ENCODE measurements around the gene BCL2L12. TPM values are rescaled to one million over a fixed set of nuclear protein-coding genes. Genes with fewer than 3 reads are reported as not detected.

The BCL2L12 gene
- total RNA-seq, 1 donor from 2014 or later: 31.5 TPM

DNA sequence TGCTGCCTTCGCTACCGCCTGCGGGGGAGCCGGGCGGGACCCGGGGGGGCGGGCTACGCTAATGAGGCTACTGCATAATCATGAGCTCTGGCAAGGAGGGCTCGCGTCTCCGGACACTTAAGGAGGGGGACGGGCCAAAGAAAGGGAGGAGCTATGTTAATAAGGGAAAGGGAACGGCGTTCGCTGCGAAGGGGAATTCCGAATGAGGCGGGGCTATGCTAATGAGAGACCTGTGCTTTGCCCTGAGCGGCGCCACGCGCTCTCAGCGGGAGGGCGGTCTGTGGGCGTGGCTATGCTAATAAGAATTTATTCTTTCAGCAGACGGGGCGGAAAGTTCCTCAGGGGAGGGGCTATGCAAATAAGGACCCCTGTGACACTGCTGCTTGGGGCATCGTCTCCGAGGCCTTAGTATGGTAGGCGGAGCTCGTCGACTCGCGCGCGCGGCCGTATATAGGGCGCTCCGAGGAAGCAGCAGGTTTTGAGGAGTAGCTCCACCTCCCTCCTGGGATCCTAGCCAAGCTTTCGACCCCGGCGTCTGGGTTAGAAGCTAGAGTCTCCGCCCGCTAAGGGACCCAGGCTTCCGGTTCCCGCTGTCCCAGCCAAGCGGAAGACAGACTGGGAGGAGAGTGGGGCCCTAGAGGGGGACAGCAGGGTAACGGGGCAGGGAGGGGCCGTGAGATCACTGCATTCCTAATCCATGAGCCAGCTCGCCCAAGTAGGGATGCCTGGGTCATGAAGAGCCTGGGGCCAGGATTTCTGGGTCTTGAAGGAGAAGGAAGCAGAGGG is 25.4 kb upstream of the BCL2L12 start, which contains the start of gene RRAS:
TSS of gene RRAS (minus strand) at position 31 of the 786 bp plus-strand sequence. CDS start 45 bp downstream, outside the sequence.
- TF ChIP-seq, protein P1, sequence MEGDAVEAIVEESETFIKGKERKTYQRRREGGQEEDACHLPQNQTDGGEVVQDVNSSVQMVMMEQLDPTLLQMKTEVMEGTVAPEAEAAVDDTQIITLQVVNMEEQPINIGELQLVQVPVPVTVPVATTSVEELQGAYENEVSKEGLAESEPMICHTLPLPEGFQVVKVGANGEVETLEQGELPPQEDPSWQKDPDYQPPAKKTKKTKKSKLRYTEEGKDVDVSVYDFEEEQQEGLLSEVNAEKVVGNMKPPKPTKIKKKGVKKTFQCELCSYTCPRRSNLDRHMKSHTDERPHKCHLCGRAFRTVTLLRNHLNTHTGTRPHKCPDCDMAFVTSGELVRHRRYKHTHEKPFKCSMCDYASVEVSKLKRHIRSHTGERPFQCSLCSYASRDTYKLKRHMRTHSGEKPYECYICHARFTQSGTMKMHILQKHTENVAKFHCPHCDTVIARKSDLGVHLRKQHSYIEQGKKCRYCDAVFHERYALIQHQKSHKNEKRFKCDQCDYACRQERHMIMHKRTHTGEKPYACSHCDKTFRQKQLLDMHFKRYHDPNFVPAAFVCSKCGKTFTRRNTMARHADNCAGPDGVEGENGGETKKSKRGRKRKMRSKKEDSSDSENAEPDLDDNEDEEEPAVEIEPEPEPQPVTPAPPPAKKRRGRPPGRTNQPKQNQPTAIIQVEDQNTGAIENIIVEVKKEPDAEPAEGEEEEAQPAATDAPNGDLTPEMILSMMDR (IDR thresholded peaks at IDR 0.05; ENCODE audit: insufficient read depth, low read depth, low read length): no peak
- TF ChIP-seq EZH2 (IDR thresholded peaks at IDR 0.05; ENCODE audit: insufficient read depth, low read length): no peak
- FAIRE-seq (peak; percentile 80), DNase-seq (ENCODE audit: low read depth) (peak; percentile 99)
- Histone ChIP-seq H3K27me3 (ENCODE audit: insufficient read depth, low read length) (no peaks in the 10 kb centered on the region), H2AFZ (ENCODE audit: low read depth, low read length) (no peak within 1 kb of the TSS), H3K9ac (ENCODE audit: low read length) (peak within 1 kb of the TSS; percentile 100), H3K4me3 (ENCODE audit: insufficient read depth, low read depth, low read length) (peak within 1 kb of the TSS; percentile 79), H3K4me1 (ENCODE audit: insufficient read depth, low read length) (peaks cover 40% of the 10 kb centered on the region), H3K4me2 (ENCODE audit: low read length) (peak within 1 kb of the TSS; percentile 96), H3K79me2 (ENCODE audit: insufficient read depth, low read length) (peaks cover 42% of the 10 kb centered on the region), H3K27ac (ENCODE audit: low read depth, low read length) (peak within 1 kb of the TSS; percentile 99), H4K20me1 (ENCODE audit: insufficient read depth, low read length) (peaks cover 21% of the 10 kb centered on the region), H3K36me3 (ENCODE audit: insufficient read depth, low read length) (no peaks in the 10 kb centered on the region), H3K9me3 (ENCODE audit: insufficient read depth, low read depth, low read length) (no peaks in the 10 kb centered on the region)
- Mint-ChIP-seq H3K4me1 (ENCODE audit: low read depth, unreplicated experiment) (peaks cover 32% of the 10 kb centered on the region), H3K27ac (ENCODE audit: unreplicated experiment) (peak within 1 kb of the TSS; percentile 100), H3K27me3 (ENCODE audit: low read depth, unreplicated experiment) (no peaks in the 10 kb centered on the region), H3K4me3 (ENCODE audit: unreplicated experiment) (peak within 1 kb of the TSS; percentile 100), H3K36me3 (ENCODE audit: low read depth, unreplicated experiment) (peaks cover 3% of the 10 kb centered on the region), H3K9me3 (ENCODE audit: unreplicated experiment) (peaks cover 1% of the 10 kb centered on the region)

GRCh38 chr19:49641688-49642491 is 23.8 kb upstream of the BCL2L12 start, which contains the start of gene SCAF1:
Gene SCAF1, plus strand, starts transcription at chr19:49642209. Its CDS starts 2,818 bp downstream, at chr19:49645027.
- H2AFZ ChIP-seq (ENCODE audit: low read depth, low read length): peak within 1 kb of the TSS; percentile 73
- peak; percentile 96 for DNase-seq (ENCODE audit: low read depth)
- peak within 1 kb of the TSS; percentile 96 for H3K4me2 ChIP-seq (ENCODE audit: low read length)
- peaks cover 37% of the 10 kb centered on the region for H3K4me1 ChIP-seq (ENCODE audit: insufficient read depth, low read length)
- Mint-ChIP-seq H3K9me3 (ENCODE audit: unreplicated experiment) (no peaks in the 10 kb centered on the region), H3K27ac (ENCODE audit: unreplicated experiment) (peak within 1 kb of the TSS; percentile 100), H3K4me3 (ENCODE audit: unreplicated experiment) (peak within 1 kb of the TSS; percentile 100), H3K36me3 (ENCODE audit: low read depth, unreplicated experiment) (peaks cover 5% of the 10 kb centered on the region), H3K4me1 (ENCODE audit: low read depth, unreplicated experiment) (peaks cover 27% of the 10 kb centered on the region), H3K27me3 (ENCODE audit: low read depth, unreplicated experiment) (no peaks in the 10 kb centered on the region)
- H3K27ac ChIP-seq (ENCODE audit: low read depth, low read length): peak within 1 kb of the TSS; percentile 99
- peaks cover 3% of the 10 kb centered on the region for H3K36me3 ChIP-seq (ENCODE audit: insufficient read depth, low read length)
- no peaks in the 10 kb centered on the region for H3K9me3 ChIP-seq (ENCODE audit: insufficient read depth, low read depth, low read length)
- no peaks in the 10 kb centered on the region for H3K27me3 ChIP-seq (ENCODE audit: insufficient read depth, low read length)
- H3K4me3 ChIP-seq (ENCODE audit: insufficient read depth, low read depth, low read length): peak within 1 kb of the TSS; percentile 100
- peak; percentile 17 for FAIRE-seq
- TF ChIP-seq, protein P1 (IDR thresholded peaks at IDR 0.05; ENCODE audit: insufficient read depth, low read depth, low read length): no peak
- no peak for TF ChIP-seq EZH2 (IDR thresholded peaks at IDR 0.05; ENCODE audit: insufficient read depth, low read length)
- peak within 1 kb of the TSS; percentile 100 for H3K9ac ChIP-seq (ENCODE audit: low read length)
- H4K20me1 ChIP-seq (ENCODE audit: insufficient read depth, low read length): peaks cover 37% of the 10 kb centered on the region
- H3K79me2 ChIP-seq (ENCODE audit: insufficient read depth, low read length): peaks cover 58% of the 10 kb centered on the region
